ENCODE measurements around the gene ERBB2.
"Not testable (repeated sequence)": the region's sequence is repeated elsewhere in the genome, so short reads cannot be mapped to it uniquely, and the experiment has no call there.

The ERBB2 gene

DNA sequence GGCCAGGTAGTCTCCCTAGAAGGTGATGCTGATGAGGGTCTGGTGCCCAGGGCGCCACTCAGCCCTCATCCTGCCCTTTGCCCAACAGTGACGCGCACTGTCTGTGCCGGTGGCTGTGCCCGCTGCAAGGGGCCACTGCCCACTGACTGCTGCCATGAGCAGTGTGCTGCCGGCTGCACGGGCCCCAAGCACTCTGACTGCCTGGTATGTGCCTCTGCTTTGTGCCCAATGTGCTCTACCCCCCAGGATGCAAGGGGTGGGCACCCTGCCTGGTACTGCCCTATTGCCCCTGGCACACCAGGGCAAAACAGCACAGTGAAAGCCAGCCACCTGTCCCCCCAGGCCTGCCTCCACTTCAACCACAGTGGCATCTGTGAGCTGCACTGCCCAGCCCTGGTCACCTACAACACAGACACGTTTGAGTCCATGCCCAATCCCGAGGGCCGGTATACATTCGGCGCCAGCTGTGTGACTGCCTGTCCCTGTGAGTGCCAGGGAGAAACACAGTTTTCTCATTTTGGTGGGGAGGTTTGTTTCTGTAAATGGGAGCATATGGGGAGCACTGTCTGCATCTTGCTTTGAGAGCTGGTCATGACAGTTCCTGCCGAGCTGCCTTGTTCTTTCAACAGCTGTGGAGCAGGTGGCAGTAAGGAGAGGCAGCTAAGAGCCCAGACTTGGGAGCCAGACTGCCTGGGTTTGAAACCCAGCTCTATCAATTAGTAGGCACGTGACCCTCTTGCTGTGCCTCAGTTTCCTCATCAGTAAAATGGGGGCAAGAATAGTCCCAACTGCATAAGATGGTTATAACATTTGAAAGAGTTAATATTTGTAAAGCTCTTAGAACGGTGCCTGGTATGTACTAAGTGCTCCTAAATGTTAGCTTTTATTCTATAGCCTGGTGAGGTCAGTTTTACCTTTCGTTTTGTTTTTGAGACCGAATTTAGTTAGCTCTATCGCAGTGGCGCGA is 10.4 kb downstream of the ERBB2 start:
- DNase-seq (ENCODE audit: low read depth, low spot score) = no peak
- TF ChIP-seq, protein P1, sequence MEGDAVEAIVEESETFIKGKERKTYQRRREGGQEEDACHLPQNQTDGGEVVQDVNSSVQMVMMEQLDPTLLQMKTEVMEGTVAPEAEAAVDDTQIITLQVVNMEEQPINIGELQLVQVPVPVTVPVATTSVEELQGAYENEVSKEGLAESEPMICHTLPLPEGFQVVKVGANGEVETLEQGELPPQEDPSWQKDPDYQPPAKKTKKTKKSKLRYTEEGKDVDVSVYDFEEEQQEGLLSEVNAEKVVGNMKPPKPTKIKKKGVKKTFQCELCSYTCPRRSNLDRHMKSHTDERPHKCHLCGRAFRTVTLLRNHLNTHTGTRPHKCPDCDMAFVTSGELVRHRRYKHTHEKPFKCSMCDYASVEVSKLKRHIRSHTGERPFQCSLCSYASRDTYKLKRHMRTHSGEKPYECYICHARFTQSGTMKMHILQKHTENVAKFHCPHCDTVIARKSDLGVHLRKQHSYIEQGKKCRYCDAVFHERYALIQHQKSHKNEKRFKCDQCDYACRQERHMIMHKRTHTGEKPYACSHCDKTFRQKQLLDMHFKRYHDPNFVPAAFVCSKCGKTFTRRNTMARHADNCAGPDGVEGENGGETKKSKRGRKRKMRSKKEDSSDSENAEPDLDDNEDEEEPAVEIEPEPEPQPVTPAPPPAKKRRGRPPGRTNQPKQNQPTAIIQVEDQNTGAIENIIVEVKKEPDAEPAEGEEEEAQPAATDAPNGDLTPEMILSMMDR (IDR thresholded peaks at IDR 0.05; ENCODE audit: low read depth, low read length) = no peak
- H3K4me3 ChIP-seq (ENCODE audit: low read depth, low read length) = no peak overlapping the region
- in situ Hi-C loops (cut with HindIII; ENCODE audit: low sequenced_read_pairs) = no loop called here

DNA sequence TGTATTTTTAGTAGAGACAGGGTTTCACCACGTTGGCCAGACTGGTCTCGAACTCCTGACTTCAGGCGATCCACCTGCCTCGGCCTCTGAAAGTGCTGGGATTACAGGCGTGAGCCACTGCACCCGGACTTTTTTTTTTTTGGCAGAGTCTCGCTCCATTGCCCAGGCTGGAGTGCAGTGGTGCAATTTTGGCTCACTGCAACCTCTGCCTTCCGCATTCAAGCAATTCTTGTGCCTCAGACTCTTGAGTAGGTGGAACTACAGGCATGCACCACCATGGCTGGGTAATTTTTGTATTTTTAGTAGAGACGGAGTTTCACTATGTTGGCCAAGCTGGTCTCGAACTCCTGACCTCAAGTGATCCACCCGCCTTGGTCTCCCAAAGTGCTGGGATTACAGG is 11.2 kb downstream of the ERBB2 start:
- DNase-seq (ENCODE audit: low read depth, low spot score); in situ Hi-C loops (cut with HindIII; ENCODE audit: low sequenced_read_pairs): not testable (repeated sequence)

DNA sequence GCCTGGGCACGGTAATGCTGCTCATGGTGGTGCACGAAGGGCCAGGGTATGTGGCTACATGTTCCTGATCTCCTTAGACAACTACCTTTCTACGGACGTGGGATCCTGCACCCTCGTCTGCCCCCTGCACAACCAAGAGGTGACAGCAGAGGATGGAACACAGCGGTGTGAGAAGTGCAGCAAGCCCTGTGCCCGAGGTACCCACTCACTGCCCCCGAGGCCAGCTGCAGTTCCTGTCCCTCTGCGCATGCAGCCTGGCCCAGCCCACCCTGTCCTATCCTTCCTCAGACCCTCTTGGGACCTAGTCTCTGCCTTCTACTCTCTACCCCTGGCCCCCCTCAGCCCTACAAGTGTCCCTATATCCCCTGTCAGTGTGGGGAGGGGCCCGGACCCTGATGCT is 12.0 kb downstream of the ERBB2 start:
- DNase-seq (ENCODE audit: low read depth, low spot score) = no peak
- H3K4me3 ChIP-seq (ENCODE audit: low read depth, low read length) = no peak overlapping the region
- TF ChIP-seq, protein P1 (IDR thresholded peaks at IDR 0.05; ENCODE audit: low read depth, low read length) = no peak
- in situ Hi-C loops (cut with HindIII; ENCODE audit: low sequenced_read_pairs) = no loop called here

More for the DNA sequence above, 11.2 kb downstream of the ERBB2 start:
- H3K4me3 ChIP-seq (ENCODE audit: low read depth, low read length) = not testable (repeated sequence)

DNA sequence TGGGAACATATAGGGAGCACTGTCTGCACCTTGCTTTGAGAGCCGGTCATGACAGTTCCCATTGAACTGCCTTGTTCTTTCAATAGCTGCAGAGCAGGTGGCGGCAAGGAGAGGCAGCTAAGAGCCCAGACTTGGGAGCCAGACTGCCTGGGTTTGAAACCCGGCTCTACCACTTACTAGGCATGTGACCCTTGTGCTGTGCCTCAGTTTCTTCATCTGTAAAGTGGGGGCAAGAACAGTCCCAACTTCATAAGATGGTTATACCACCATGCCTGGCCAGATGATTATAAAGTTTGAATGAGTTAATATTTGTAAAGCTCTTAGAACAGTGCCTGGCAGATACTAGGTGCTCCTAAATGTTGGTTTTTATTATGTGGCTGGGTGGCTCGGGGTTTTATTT is 14.4 kb downstream of the ERBB2 start:
- in situ Hi-C loops (cut with HindIII; ENCODE audit: low sequenced_read_pairs) = no loop called here
- no peak overlapping the region for H3K4me3 ChIP-seq (ENCODE audit: low read depth, low read length)
- TF ChIP-seq, protein P1 (IDR thresholded peaks at IDR 0.05; ENCODE audit: low read depth, low read length) = no peak
- no peak for DNase-seq (ENCODE audit: low read depth, low spot score)

DNA sequence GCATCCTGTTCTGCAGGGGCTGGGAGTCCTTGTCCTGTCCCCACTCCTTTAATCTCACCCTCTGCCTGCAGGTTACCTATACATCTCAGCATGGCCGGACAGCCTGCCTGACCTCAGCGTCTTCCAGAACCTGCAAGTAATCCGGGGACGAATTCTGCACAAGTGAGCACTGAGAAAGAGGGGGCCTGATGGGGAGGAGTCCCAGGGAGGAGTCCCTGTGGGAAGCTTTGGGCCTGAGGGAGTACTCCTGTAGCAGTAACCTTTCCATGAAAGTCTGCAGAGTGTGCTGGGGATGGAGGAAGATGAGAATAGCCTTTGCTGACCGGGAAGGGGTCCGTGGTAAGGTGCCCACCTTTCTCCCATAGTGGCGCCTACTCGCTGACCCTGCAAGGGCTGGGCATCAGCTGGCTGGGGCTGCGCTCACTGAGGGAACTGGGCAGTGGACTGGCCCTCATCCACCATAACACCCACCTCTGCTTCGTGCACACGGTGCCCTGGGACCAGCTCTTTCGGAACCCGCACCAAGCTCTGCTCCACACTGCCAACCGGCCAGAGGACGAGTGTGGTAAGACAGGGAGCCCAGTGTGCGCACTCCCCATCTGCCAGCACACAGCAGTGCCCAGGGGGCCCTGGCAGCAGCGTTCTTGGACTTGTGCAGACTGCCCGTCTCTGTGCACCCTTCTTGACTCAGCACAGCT is 15.7 kb downstream of the ERBB2 start:
- no peak overlapping the region for H3K4me3 ChIP-seq (ENCODE audit: low read depth, low read length)
- in situ Hi-C loops (cut with HindIII; ENCODE audit: low sequenced_read_pairs) = no loop called here
- DNase-seq (ENCODE audit: low read depth, low spot score) = no peak
- TF ChIP-seq, protein P1 (IDR thresholded peaks at IDR 0.05; ENCODE audit: low read depth, low read length) = no peak

DNA sequence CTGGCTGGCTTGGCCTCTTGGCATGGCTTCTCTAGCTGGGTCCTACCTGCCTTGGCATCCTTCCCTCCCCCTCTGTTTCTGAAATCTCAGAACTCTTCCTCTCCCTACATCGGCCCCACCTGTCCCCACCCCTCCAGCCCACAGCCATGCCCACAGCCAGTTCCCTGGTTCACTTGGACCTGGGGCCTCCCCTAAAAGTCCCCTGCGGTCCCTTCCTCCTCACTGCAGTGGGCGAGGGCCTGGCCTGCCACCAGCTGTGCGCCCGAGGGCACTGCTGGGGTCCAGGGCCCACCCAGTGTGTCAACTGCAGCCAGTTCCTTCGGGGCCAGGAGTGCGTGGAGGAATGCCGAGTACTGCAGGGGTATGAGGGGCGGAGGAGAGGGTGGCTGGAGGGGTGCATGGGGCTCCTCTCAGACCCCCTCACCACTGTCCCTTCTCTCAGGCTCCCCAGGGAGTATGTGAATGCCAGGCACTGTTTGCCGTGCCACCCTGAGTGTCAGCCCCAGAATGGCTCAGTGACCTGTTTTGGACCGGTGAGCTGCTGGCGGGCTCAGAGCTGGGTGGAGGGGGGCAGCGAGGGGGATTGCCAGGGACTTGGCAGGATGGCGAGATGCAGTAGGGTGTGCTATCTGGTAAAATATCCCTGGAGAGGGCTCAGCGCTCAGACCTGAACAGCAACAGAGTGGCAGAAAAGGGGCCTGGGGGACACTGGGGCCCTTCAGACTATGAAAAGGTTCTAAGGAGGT is 16.4 kb downstream of the ERBB2 start:
- in situ Hi-C loops (cut with HindIII; ENCODE audit: low sequenced_read_pairs) = no loop called here
- H3K4me3 ChIP-seq (ENCODE audit: low read depth, low read length) = no peak overlapping the region

More for the DNA sequence above, 16.4 kb downstream of the ERBB2 start:
- TF ChIP-seq, protein P1 (IDR thresholded peaks at IDR 0.05; ENCODE audit: low read depth, low read length) = no peak
- no peak for DNase-seq (ENCODE audit: low read depth, low spot score)
